Naive thymus-derived CD4-positive, alpha-beta T cell (primary cell): Measurements from ENCODE around the gene CAMKK2. TPM values are rescaled to one million over a fixed set of nuclear protein-coding genes. Genes with fewer than 3 reads are reported as not detected.
"Not testable (repeated sequence)": the region's sequence is repeated elsewhere in the genome, so short reads cannot be mapped to it uniquely, and the experiment has no call there.

Source experiments
- ATAC-seq: fragments of 150-1000 bp; cut with Tn5 transposase; 2 replicates; pipeline ENCODE4 v1.10.0; 2021; ENCODE audit warnings: mild to moderate bottlenecking, moderate library complexity
- CTCF ChIA-PET: fragments of 350-600 bp; sonication (Branson Sonifier 250); formaldehyde crosslinking; loops from one replicate; lab custom pipeline; 2021; ENCODE audit warnings: antibody characterized with exemption; lab: Charles Lee
- POLR2A ChIA-PET: fragments of 350-600 bp; sonication (Branson Sonifier 250); formaldehyde crosslinking; loops from one replicate; lab custom pipeline; 2021; ENCODE audit warnings: antibody characterized with exemption, inconsistent platforms; lab: Charles Lee
- DNase-seq, 9 donors: peaks; one replicate each; pipeline versions ENCODE4 v3.0.0 to v3.0.0-alpha.2; 2020 to 2022; ENCODE audit warnings: mixed read lengths in 1 of 9
- H3K27ac ChIP-seq: one replicate; pipeline ENCODE4 v1.7.0; 2013; ENCODE audit warnings: mild to moderate bottlenecking, low read depth, low read length, moderate library complexity
- H3K27me3 ChIP-seq, 2 donors: one replicate each; pipeline ENCODE4 v1.7.0; 2013; ENCODE audit warnings: low read length in 2 of 2, mild to moderate bottlenecking in 2 of 2, moderate library complexity in 2 of 2; ENCODE audit not compliant: control insufficient read depth in 2 of 2, insufficient read depth in 2 of 2
- H3K36me3 ChIP-seq, 3 experiments: 1 replicate in 2 of 3; 2 replicates in 1 of 3; pipeline ENCODE4 v1.7.0; 2013; ENCODE audit warnings: low read length in 3 of 3, mild to moderate bottlenecking in 3 of 3, moderate library complexity in 1 of 3; ENCODE audit not compliant: insufficient read depth in 3 of 3, control insufficient read depth in 2 of 3
- H3K4me1 ChIP-seq, 2 donors: one replicate each; pipeline ENCODE4 v1.7.0; 2013; ENCODE audit warnings: low read length in 2 of 2, mild to moderate bottlenecking in 2 of 2, moderate library complexity in 1 of 2; ENCODE audit not compliant: control insufficient read depth in 2 of 2, insufficient read depth in 2 of 2
- H3K4me3 ChIP-seq: 2 replicates; pipeline ENCODE4 v1.7.0; 2013; ENCODE audit warnings: mild to moderate bottlenecking, low read length
- H3K9me3 ChIP-seq, 3 experiments: 1 replicate in 2 of 3; 2 replicates in 1 of 3; pipeline ENCODE4 v1.7.0; 2013; ENCODE audit warnings: low read length in 3 of 3; ENCODE audit not compliant: control insufficient read depth in 2 of 3
- H3K27ac Mint-ChIP-seq, 9 donors: one replicate each; pipeline ENCODE4 v1.8.0; 2020 to 2022; ENCODE audit warnings: mixed read lengths in 9 of 9, mild to moderate bottlenecking in 8 of 9, moderate library complexity in 5 of 9, inconsistent platforms in 2 of 9
- H3K27me3 Mint-ChIP-seq, 5 donors: one replicate each; pipeline ENCODE4 v1.8.0; 2021 to 2022; ENCODE audit warnings: mixed read lengths in 5 of 5, mild to moderate bottlenecking in 1 of 5
- H3K36me3 Mint-ChIP-seq, 5 donors: one replicate each; pipeline ENCODE4 v1.8.0; 2020 to 2022; ENCODE audit warnings: mixed read lengths in 5 of 5, mild to moderate bottlenecking in 3 of 5, inconsistent platforms in 1 of 5
- H3K4me1 Mint-ChIP-seq, 7 donors: one replicate each; pipeline ENCODE4 v1.8.0; 2020 to 2022; ENCODE audit warnings: mixed read lengths in 7 of 7, mild to moderate bottlenecking in 3 of 7, inconsistent platforms in 1 of 7
- H3K4me3 Mint-ChIP-seq, 10 donors: one replicate each; pipeline ENCODE4 v1.8.0; 2020 to 2022; ENCODE audit warnings: mild to moderate bottlenecking in 10 of 10, mixed read lengths in 10 of 10, moderate library complexity in 6 of 10, inconsistent platforms in 2 of 10
- H3K9me3 Mint-ChIP-seq, 11 donors: one replicate each; pipeline ENCODE4 v1.8.0; 2020 to 2022; ENCODE audit warnings: mixed read lengths in 11 of 11, mild to moderate bottlenecking in 4 of 11, inconsistent platforms in 1 of 11, moderate library complexity in 1 of 11
- intact Hi-C, 2 donors: fragments of 100-400 bp; cut with micrococcal nuclease; formaldehyde crosslinking; loops; one replicate each; pipeline ENCODE4 v1.15.1; 2023
- polyA plus RNA-seq, 2 donors: library from polyadenylated mRNA; unstranded; fragments of 300-500 nt; fragmentation: Illumina TruSeq; gene quantifications; one replicate each; pipeline ENCODE4 v1.2.3, GENCODE V29; 2021
- total RNA-seq, 6 experiments: library from RNA in 5 of 6; stranded (reverse) in 5 of 6; gene quantifications; 1 replicate in 5 of 6; 2 replicates in 1 of 6; pipeline ENCODE4 v1.2.3 and lab custom pipeline; 2021 to 2026

The CAMKK2 gene
- total and polyA plus RNA-seq, 7 experiments from 2014 or later = 13.9 to 38.7 (median 15.5) TPM

- peaks cover 0 to 5% (median 0%) of the 10 kb centered on the region in 5 donors for H3K27me3 Mint-ChIP-seq
- H3K4me1 Mint-ChIP-seq = peaks cover 0 to 13% (median 5%) of the 10 kb centered on the region in 7 donors
- H3K27ac ChIP-seq = no peak overlapping the region
- no peak overlapping the region for H3K27ac Mint-ChIP-seq
- no peaks in the 10 kb centered on the region for H3K9me3 ChIP-seq
- no peak overlapping the region for H3K4me3 Mint-ChIP-seq
- peaks cover 0 to 2% (median 0%) of the 10 kb centered on the region in 5 donors for H3K36me3 Mint-ChIP-seq
- intact Hi-C loops = no loop called here
- no peaks in the 10 kb centered on the region for H3K9me3 Mint-ChIP-seq
- no peak for ATAC-seq
- H3K36me3 ChIP-seq = no peaks in the 10 kb centered on the region
- no peaks in the 10 kb centered on the region for H3K4me1 ChIP-seq
- ChIA-PET POLR2A (interaction anchor here (1.3 kb wide), 1 partner anchor 21 kb away, joined by 4 read pairs; no protein-coding TSS in a partner anchor), CTCF (no interaction called here)
- no peak for DNase-seq
- H3K4me3 ChIP-seq = no peak overlapping the region
- no peaks in the 10 kb centered on the region for H3K27me3 ChIP-seq
Measured at GRCh38 chr12:121202407-121203355, 93.8 kb downstream of the CAMKK2 start.

GRCh38 chr12:121201140-121201539, 95.4 kb downstream of the CAMKK2 start:
- H3K9me3 Mint-ChIP-seq, intact Hi-C loops, CTCF ChIA-PET, H3K27me3 Mint-ChIP-seq, H3K27ac ChIP-seq, H3K4me3 Mint-ChIP-seq, H3K27ac Mint-ChIP-seq, H3K4me3 ChIP-seq, POLR2A ChIA-PET, ATAC-seq, H3K9me3 ChIP-seq, H3K4me1 ChIP-seq, DNase-seq, H3K36me3 ChIP-seq, H3K27me3 ChIP-seq, H3K36me3 Mint-ChIP-seq: not testable (repeated sequence)
- peaks cover 0 to 20% (median 13%) of the 10 kb centered on the region in 7 donors for H3K4me1 Mint-ChIP-seq

GRCh38 chr12:121198949-121199348, 97.6 kb downstream of the CAMKK2 start:
- no peak overlapping the region for H3K4me3 ChIP-seq
- Mint-ChIP-seq H3K27me3 (peaks cover 0 to 8% (median 0%) of the 10 kb centered on the region in 5 donors), H3K9me3 (no peaks in the 10 kb centered on the region), H3K36me3 (no peaks in the 10 kb centered on the region), H3K4me3 (no peak overlapping the region), H3K27ac (no peak overlapping the region), H3K4me1 (peaks cover 0 to 14% (median 13%) of the 10 kb centered on the region in 7 donors)
- no peaks in the 10 kb centered on the region for H3K4me1 ChIP-seq
- no peaks in the 10 kb centered on the region for H3K9me3 ChIP-seq
- H3K27ac ChIP-seq = no peak overlapping the region
- H3K27me3 ChIP-seq = no peaks in the 10 kb centered on the region
- ChIA-PET CTCF (no interaction called here), POLR2A (no interaction called here)
- H3K36me3 ChIP-seq = no peaks in the 10 kb centered on the region
- intact Hi-C loops = no loop called here
- DNase-seq (no peak), ATAC-seq (no peak)

GRCh38 chr12:121196902-121197301, 99.6 kb downstream of the CAMKK2 start:
- intact Hi-C loops = no loop called here
- peaks cover 0 to under 1% (median 0%) of the 10 kb centered on the region in 5 donors for H3K36me3 Mint-ChIP-seq
- H3K27ac Mint-ChIP-seq = peak overlapping the region in 4 of 9 donors; percentile 14 to 66 (median 60)
- no peaks in the 10 kb centered on the region for H3K36me3 ChIP-seq
- peak overlapping the region; percentile 14 to 69 (median 59) for H3K4me3 Mint-ChIP-seq
- ChIA-PET POLR2A (no interaction called here), CTCF (interaction anchor here (0.6 kb wide), 1 partner anchor 51 kb away, joined by 3 read pairs; no protein-coding TSS in a partner anchor)
- H3K27me3 Mint-ChIP-seq = peaks cover 0 to 4% (median 0%) of the 10 kb centered on the region in 5 donors
- H3K4me1 Mint-ChIP-seq = peaks cover 0 to 14% (median 13%) of the 10 kb centered on the region in 7 donors
- no peak overlapping the region for H3K27ac ChIP-seq
- no peak overlapping the region for H3K4me3 ChIP-seq
- H3K9me3 ChIP-seq = no peaks in the 10 kb centered on the region
- H3K27me3 ChIP-seq = no peaks in the 10 kb centered on the region
- no peaks in the 10 kb centered on the region for H3K9me3 Mint-ChIP-seq
- ATAC-seq (peak; percentile 91), DNase-seq (peak in 4 of 9 donors; percentile 4 to 24 (median 12))
- no peaks in the 10 kb centered on the region for H3K4me1 ChIP-seq

- no peak for ATAC-seq
Measured at GRCh38 chr12:121191151-121191550, 105.4 kb downstream of the CAMKK2 start.

GRCh38 chr12:121190523-121191031, 105.9 kb downstream of the CAMKK2 start:
- ATAC-seq = peak; percentile 76
- Mint-ChIP-seq H3K27ac (no peak overlapping the region), H3K9me3 (peaks cover 0 to 4% (median 0%) of the 10 kb centered on the region in 11 donors), H3K4me1 (peaks cover 0 to 4% (median 0%) of the 10 kb centered on the region in 7 donors), H3K36me3 (peaks cover 0 to 9% (median 5%) of the 10 kb centered on the region in 5 donors), H3K27me3 (no peaks in the 10 kb centered on the region), H3K4me3 (no peak overlapping the region)
- intact Hi-C loops = no loop called here
- ChIA-PET POLR2A (no interaction called here), CTCF (no interaction called here)
- no peaks in the 10 kb centered on the region for H3K36me3 ChIP-seq
- H3K27me3 ChIP-seq = no peaks in the 10 kb centered on the region
- no peaks in the 10 kb centered on the region for H3K9me3 ChIP-seq
- H3K27ac ChIP-seq = no peak overlapping the region
- no peak for DNase-seq
- no peak overlapping the region for H3K4me3 ChIP-seq
- no peaks in the 10 kb centered on the region for H3K4me1 ChIP-seq

More at GRCh38 chr12:121191151-121191550, 105.4 kb downstream of the CAMKK2 start:
- no peak for DNase-seq
- no peak overlapping the region for H3K4me3 ChIP-seq
- H3K36me3 ChIP-seq = no peaks in the 10 kb centered on the region
- ChIA-PET CTCF (no interaction called here), POLR2A (no interaction called here)
- intact Hi-C loops = no loop called here
- no peaks in the 10 kb centered on the region for H3K4me1 ChIP-seq
- Mint-ChIP-seq H3K27ac (peak overlapping the region in 3 of 9 donors; percentile 16 to 68 (median 62)), H3K9me3 (peaks cover 0 to 4% (median 0%) of the 10 kb centered on the region in 11 donors), H3K36me3 (peaks cover 0 to 9% (median 5%) of the 10 kb centered on the region in 5 donors), H3K4me1 (peaks cover 0 to 4% (median 0%) of the 10 kb centered on the region in 7 donors), H3K27me3 (no peaks in the 10 kb centered on the region), H3K4me3 (no peak overlapping the region)
- H3K27ac ChIP-seq = no peak overlapping the region
- H3K27me3 ChIP-seq = no peaks in the 10 kb centered on the region
- H3K9me3 ChIP-seq = no peaks in the 10 kb centered on the region
